Ramos (cell line): ENCODE measurements around the gene IL5.

Source experiments
- in situ Hi-C: fragments of 300-500 bp; cut with MboI; formaldehyde crosslinking; loops from one replicate; pipeline ENCODE4 v1.14.3; 2022; ENCODE audit warnings: low sequenced_read_pairs; ENCODE audit not compliant: unreplicated experiment

Gene IL5

GRCh38 chr5:132539716-132540115, 3.6 kb downstream of the IL5 start:
- in situ Hi-C loops, result no loop called here

- in situ Hi-C loops, result no loop called here
These were observed 12.4 kb downstream of the IL5 start for GRCh38 chr5:132530946-132531345.

GRCh38 chr5:132528866-132529634, 14.3 kb downstream of the IL5 start:
- in situ Hi-C loops, result loop anchor here (5.0 kb wide), 1 partner anchor 288 kb away; no protein-coding TSS in a partner anchor

- in situ Hi-C loops, result loop anchor here (5.0 kb wide), 1 partner anchor 289 kb away; no protein-coding TSS in a partner anchor
These were observed 15.3 kb downstream of the IL5 start for GRCh38 chr5:132528021-132528420.

GRCh38 chr5:132526974-132527564, 16.3 kb downstream of the IL5 start:
- in situ Hi-C loops, result loop anchor here (5.0 kb wide), 1 partner anchor 290 kb away; no protein-coding TSS in a partner anchor

GRCh38 chr5:132526290-132526973, 16.9 kb downstream of the IL5 start:
- in situ Hi-C loops, result loop anchor here (5.0 kb wide), 1 partner anchor 291 kb away; no protein-coding TSS in a partner anchor

- in situ Hi-C loops, result loop anchor here (5.0 kb wide), 1 partner anchor 292 kb away; no protein-coding TSS in a partner anchor
These were observed 18.0 kb downstream of the IL5 start for GRCh38 chr5:132525299-132525724.

- in situ Hi-C loops, result loop anchor here (5.0 to 25.0 kb wide), 2 partner anchors 263 to 292 kb away; partner anchors contain the start of gene PDLIM4
These were observed 18.4 kb downstream of the IL5 start for GRCh38 chr5:132524877-132525276.

GRCh38 chr5:132522067-132522466, 21.3 kb downstream of the IL5 start:
- in situ Hi-C loops, result loop anchor here (25.0 kb wide), 1 partner anchor 260 kb away; the partner anchor contains the start of gene PDLIM4

- in situ Hi-C loops, result loop anchor here (25.0 kb wide), 1 partner anchor 251 kb away; the partner anchor contains the start of gene PDLIM4
These were observed 29.5 kb downstream of the IL5 start for GRCh38 chr5:132513618-132514336.

- in situ Hi-C loops, result loop anchor here (25.0 kb wide), 1 partner anchor 248 kb away; the partner anchor contains the start of gene PDLIM4
These were observed 33.2 kb downstream of the IL5 start for GRCh38 chr5:132510076-132510475.

GRCh38 chr5:132506094-132506692, 37.1 kb downstream of the IL5 start:
- in situ Hi-C loops, result loop anchor here (10.0 to 25.0 kb wide), 2 partner anchors 244 to 441 kb away; partner anchors contain the start of genes IL3 and PDLIM4

GRCh38 chr5:132505641-132506040, 37.7 kb downstream of the IL5 start:
- in situ Hi-C loops, result loop anchor here (10.0 to 25.0 kb wide), 2 partner anchors 243 to 441 kb away; partner anchors contain the start of genes IL3 and PDLIM4

- in situ Hi-C loops, result loop anchor here (5.0 to 25.0 kb wide), 3 partner anchors 117 to 440 kb away; partner anchors contain the start of genes IL3 and PDLIM4
These were observed 38.6 kb downstream of the IL5 start for GRCh38 chr5:132504746-132505145.

- in situ Hi-C loops, result loop anchor here (5.0 to 25.0 kb wide), 3 partner anchors 116 to 438 kb away; partner anchors contain the start of genes IL3 and PDLIM4
These were observed 40.1 kb downstream of the IL5 start for GRCh38 chr5:132503244-132503643.

- in situ Hi-C loops, result loop anchor here (5.0 to 25.0 kb wide), 3 partner anchors 115 to 437 kb away; partner anchors contain the start of genes IL3 and PDLIM4
These were observed 41.1 kb downstream of the IL5 start for GRCh38 chr5:132501961-132502931.

GRCh38 chr5:132501629-132501956, 41.7 kb downstream of the IL5 start:
- in situ Hi-C loops, result loop anchor here (5.0 to 25.0 kb wide), 3 partner anchors 114 to 437 kb away; partner anchors contain the start of genes IL3 and PDLIM4
